ENCODE measurements around the gene DCLK2. TPM values are rescaled to one million over a fixed set of nuclear protein-coding genes. Genes with fewer than 3 reads are reported as not detected.

Gene DCLK2
- total and polyA plus RNA-seq, 2 of the 8 experiments (the other 6 are each of a cell fraction or from before 2014, with no cell fraction given): 0.32 to 0.37 TPM

DNA sequence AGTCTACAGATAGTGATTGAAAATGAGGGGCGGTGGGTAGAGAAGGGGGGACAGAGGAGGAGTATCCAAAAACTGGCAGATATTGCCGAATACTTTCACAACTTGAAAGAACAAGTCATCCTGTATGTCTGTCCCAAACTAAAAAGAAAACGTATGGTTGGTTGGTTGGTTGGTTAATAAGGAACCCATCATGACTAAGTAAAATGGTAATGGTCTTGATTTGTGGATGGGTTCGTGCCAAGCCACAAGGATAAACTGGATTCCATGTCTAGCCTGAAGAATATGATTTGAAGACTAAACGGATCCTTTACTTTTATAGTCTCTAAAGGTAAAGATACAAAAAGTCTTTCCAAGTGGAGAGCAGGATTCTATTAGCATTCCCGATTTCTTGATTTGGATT is 208.4 kb downstream of the DCLK2 start (continued):
- no peak for TF ChIP-seq NRF1 (IDR thresholded peaks at IDR 0.05; ENCODE audit: low read depth, low read length)
- no peak for TF ChIP-seq JUND (IDR thresholded peaks at IDR 0.05; ENCODE audit: low read length)
- no peak for TF ChIP-seq CEBPB (IDR thresholded peaks at IDR 0.05; ENCODE audit: low read depth, low read length)
- TF ChIP-seq SIX5 (IDR thresholded peaks at IDR 0.05; ENCODE audit: low read depth, low read length): no peak
- no peak for TF ChIP-seq POLR2A (IDR thresholded peaks at IDR 0.05; ENCODE audit: control extremely low read depth in 1 of 2, low read depth in 2 of 2, low read length in 2 of 2)
